ENCODE results near the gene DAAM1.

Gene DAAM1

DNA sequence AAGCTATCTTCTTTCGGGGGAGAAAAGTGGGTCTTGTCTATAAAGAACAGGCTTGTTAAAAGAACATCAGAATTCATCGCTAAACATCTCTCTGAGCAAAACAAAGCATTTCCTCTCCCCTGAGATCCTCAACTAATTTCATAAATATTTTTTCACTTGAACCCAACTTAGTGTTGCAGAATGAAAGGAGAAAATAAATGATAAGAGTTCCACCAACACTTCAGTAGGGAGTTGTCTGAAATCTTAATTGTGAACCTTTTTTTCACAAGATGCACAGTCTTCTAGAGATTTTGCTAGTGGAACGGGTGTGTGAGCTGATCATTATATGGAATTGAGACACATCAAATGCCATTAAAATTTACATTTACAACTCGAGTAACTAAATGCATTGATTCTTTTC lies 1.3 kb upstream of the DAAM1 start:
- TF ChIP-seq, protein P1, sequence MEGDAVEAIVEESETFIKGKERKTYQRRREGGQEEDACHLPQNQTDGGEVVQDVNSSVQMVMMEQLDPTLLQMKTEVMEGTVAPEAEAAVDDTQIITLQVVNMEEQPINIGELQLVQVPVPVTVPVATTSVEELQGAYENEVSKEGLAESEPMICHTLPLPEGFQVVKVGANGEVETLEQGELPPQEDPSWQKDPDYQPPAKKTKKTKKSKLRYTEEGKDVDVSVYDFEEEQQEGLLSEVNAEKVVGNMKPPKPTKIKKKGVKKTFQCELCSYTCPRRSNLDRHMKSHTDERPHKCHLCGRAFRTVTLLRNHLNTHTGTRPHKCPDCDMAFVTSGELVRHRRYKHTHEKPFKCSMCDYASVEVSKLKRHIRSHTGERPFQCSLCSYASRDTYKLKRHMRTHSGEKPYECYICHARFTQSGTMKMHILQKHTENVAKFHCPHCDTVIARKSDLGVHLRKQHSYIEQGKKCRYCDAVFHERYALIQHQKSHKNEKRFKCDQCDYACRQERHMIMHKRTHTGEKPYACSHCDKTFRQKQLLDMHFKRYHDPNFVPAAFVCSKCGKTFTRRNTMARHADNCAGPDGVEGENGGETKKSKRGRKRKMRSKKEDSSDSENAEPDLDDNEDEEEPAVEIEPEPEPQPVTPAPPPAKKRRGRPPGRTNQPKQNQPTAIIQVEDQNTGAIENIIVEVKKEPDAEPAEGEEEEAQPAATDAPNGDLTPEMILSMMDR (conservative IDR thresholded peaks at IDR 0.05) = no peak
- H3K27ac ChIP-seq = peak overlapping the region; percentile 96

DNA sequence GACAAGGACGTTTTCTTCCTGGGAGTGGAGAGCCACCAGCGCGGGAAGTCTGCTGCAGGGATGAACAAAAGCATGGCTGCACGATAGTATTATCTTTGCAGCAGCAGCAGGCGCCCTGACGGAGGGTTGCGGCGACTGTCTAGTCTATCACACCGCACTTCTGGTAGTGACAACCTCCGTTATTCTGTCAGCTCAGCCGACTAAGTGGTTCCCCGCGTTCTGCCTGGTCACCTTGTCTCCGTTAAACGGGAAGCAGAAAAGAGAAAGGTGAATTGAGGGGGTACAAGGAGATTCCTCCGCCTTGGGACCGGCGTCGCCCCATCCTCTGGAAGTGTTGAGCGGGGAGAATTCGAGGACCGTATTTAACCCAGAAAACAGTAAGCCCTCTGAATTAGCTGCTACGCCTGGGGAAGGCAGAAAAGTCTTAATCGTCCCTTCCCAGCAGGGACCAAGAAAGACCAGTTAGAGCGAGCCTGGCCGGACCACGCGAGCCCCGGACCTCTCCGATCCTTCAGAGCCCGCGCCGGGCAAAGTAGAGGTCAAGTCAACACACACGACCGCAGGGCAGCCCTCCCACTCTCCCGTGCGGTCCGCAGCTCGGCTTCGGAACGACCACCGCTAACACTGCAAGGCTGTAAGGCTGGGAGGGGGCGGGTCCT lies 536 bp upstream of the DAAM1 start:
- peak overlapping the region; percentile 96 for H3K27ac ChIP-seq
- TF ChIP-seq, protein P1 (conservative IDR thresholded peaks at IDR 0.05) = no peak

DNA sequence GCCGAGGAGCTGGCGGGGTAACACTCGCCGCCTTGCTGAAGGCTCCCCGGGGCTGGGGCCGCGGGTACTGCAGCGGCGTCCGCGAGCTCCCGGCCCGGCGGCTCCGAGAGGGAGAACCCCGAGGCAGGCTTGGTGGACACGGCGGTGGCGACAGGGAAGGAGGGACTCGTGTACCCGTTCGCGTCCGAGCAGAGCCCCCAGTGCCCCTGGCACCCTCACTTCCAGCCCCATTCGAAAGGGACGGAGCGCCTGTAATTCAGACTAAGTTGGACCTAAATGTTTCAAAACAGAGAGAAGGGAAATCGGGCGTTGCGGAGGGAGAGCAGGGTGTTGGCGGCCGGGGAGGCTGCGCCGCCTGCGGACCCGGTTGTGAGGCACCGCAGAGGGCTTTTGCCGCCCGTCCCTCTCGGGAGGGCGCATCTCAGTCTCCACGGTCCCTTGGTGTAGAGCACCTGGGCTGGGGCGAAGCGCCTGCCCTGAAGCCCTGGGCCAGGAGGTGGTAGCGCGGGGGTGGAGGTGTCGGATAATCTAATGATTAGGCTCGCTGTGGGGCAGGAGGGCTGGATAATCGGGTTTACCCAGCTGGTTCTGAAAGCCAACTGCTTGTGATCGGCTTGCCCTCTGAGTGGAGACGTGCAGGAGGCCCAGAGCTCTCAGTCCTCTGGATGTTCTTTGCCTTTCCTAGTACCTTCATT lies 771 bp downstream of the DAAM1 start:
- peak overlapping the region; percentile 96 for H3K27ac ChIP-seq
- TF ChIP-seq, protein P1 (conservative IDR thresholded peaks at IDR 0.05) = 0 out of 2 replicates have a peak, but pooled peaks have one; percentile 7

DNA sequence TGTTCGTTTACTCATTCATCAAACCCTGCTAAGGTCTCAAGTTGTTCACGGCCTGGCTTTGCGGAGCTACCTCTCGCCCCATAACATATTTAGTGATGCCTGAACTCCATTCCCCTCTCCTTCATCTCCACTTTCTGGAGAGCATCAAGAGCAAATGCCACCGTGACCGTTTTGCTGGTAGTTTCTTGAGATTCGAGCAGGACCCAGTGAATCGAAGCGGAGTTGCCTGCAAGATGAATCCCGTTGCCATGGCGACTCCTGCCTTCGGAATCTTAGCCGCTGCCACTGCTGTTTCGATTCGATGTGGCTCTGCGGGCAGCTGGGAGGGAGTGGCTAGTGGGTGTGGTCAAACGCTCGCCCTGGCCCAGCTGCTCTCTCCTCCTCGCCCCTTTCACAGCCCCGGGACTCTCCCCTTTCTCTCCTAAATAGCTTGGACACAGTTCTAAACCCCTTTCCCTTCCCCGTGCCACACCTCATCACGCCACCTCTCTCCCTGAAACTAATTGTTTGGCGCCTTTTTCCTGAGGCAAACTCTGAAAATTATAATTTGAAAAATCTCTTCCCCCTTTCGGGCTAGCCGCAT lies 1.4 kb downstream of the DAAM1 start:
- TF ChIP-seq, protein P1 (conservative IDR thresholded peaks at IDR 0.05) = no peak
- H3K27ac ChIP-seq = peak overlapping the region; percentile 96

DNA sequence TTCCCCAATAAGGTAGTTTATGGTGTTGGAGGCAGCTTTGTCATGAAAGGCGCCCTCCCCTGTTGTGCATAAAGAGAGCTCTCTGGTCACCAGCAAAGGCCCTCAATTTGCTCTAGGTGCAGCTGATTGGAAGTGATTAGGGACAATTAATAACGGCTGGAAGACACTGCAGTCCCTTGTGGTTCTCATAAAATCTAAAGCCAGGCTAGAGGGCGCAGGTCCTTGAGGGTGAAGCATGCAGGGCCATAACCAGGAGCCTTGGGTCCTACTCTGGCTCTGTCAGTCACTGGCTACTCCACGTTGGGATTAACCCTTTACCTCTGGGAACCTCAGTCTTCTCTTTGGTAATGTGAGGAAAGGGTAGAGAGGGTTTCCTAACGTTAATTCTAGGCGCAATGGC lies 1.9 kb downstream of the DAAM1 start:
- H3K27ac ChIP-seq = peak overlapping the region; percentile 96

DNA sequence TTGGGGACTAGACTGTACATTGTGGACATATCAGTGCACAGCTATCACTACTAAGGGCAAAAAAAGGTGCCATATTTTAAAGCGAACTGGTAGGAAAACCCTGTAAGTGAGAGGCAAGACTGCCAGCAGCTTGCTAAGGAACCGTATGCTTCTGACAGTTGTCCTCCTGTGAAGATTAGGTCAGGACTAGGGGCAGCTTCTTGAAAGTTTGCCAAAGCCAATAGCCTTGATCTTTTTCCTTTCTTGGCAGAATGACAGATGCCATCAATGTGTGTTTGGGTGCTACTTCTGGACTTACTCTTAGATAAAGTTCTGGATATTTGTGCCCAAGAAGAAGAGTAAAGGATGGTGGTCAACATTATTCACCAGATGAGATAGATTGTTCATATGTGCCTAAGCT lies 7.4 kb downstream of the DAAM1 start:
- TF ChIP-seq, protein P1 (conservative IDR thresholded peaks at IDR 0.05) = no peak
- peak overlapping the region; percentile 21; the same call in 1 of the 2 replicates for H3K27ac ChIP-seq

More for the DNA sequence above, 1.9 kb downstream of the DAAM1 start:
- TF ChIP-seq, protein P1 (conservative IDR thresholded peaks at IDR 0.05) = peak; percentile 34

DNA sequence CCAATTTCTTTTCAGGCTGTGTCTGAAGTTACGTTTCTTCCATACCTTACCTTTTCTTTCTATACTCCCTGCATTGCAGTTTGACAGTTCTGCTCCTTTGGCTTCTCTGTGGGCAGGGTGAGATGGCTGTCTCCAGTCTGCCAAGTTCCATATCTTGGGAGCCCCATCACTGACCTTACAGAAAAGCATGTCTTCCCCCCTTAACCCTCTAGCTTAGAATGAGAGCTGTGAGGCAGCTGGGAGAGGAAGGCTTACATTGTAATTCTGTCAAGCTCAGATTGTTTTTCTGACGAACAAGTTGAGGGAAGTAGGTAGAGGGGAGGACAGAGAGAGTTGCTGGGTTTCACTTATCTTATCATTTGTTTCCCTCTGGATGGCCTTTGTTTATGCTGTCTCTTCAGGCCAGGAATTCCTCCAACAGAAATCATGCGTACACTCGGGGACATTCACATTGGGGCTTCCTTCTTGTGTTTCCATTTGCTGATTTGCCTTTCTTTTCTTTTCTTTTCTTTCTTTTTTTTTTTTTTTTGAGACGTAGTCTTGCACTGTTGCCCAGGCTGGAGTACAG lies 9.3 kb downstream of the DAAM1 start:
- TF ChIP-seq, protein P1 (conservative IDR thresholded peaks at IDR 0.05) = no peak

More for the DNA sequence above, 9.3 kb downstream of the DAAM1 start:
- no peak overlapping the region for H3K27ac ChIP-seq

Measured in VCaP (cell line).